Measurements from ENCODE around the gene BCL2.

BCL2 gene

GRCh38 chr18:63271148-63271547, 48.4 kb downstream of the BCL2 start:
- WGBS, 2 experiments = 90 to 95% methylated on average over 4 of the region's 4 CpGs

GRCh38 chr18:63267975-63268721, 51.4 kb downstream of the BCL2 start:
- H3K27ac ChIP-seq (ENCODE audit: insufficient read depth, low read depth, low read length, poor library complexity, severe bottlenecking) = no peak overlapping the region
- no peak overlapping the region for H3K4me3 ChIP-seq (ENCODE audit: insufficient read depth, low read depth, low read length)
- no peaks in the 10 kb centered on the region for H3K4me1 ChIP-seq (ENCODE audit: control insufficient read depth, insufficient read depth, low read length)
- no peaks in the 10 kb centered on the region for H3K27me3 ChIP-seq (ENCODE audit: control insufficient read depth, insufficient read depth, low read length, poor library complexity, severe bottlenecking)
- WGBS, 2 experiments = 90 to 94% methylated on average over 8 of the region's 8 CpGs
- H3K9me3 ChIP-seq (ENCODE audit: control insufficient read depth, low read length) = no peaks in the 10 kb centered on the region
- no peaks in the 10 kb centered on the region for H3K36me3 ChIP-seq (ENCODE audit: control insufficient read depth, insufficient read depth, low read length)

More at GRCh38 chr18:63271148-63271547, 48.4 kb downstream of the BCL2 start:
- H3K9me3 ChIP-seq (ENCODE audit: control insufficient read depth, low read length) = no peaks in the 10 kb centered on the region
- H3K36me3 ChIP-seq (ENCODE audit: control insufficient read depth, insufficient read depth, low read length) = no peaks in the 10 kb centered on the region
- no peak overlapping the region for H3K4me3 ChIP-seq (ENCODE audit: insufficient read depth, low read depth, low read length)
- H3K27me3 ChIP-seq (ENCODE audit: control insufficient read depth, insufficient read depth, low read length, poor library complexity, severe bottlenecking) = no peaks in the 10 kb centered on the region
- no peak overlapping the region for H3K27ac ChIP-seq (ENCODE audit: insufficient read depth, low read depth, low read length, poor library complexity, severe bottlenecking)
- H3K4me1 ChIP-seq (ENCODE audit: control insufficient read depth, insufficient read depth, low read length) = no peaks in the 10 kb centered on the region

GRCh38 chr18:63266888-63267790, 52.4 kb downstream of the BCL2 start:
- WGBS, 2 experiments = 92% methylated on average over 8 of the region's 8 CpGs
- Histone ChIP-seq H3K27ac (ENCODE audit: insufficient read depth, low read depth, low read length, poor library complexity, severe bottlenecking) (no peak overlapping the region), H3K4me1 (ENCODE audit: control insufficient read depth, insufficient read depth, low read length) (no peaks in the 10 kb centered on the region), H3K4me3 (ENCODE audit: insufficient read depth, low read depth, low read length) (no peak overlapping the region), H3K36me3 (ENCODE audit: control insufficient read depth, insufficient read depth, low read length) (no peaks in the 10 kb centered on the region), H3K27me3 (ENCODE audit: control insufficient read depth, insufficient read depth, low read length, poor library complexity, severe bottlenecking) (no peaks in the 10 kb centered on the region), H3K9me3 (ENCODE audit: control insufficient read depth, low read length) (no peaks in the 10 kb centered on the region)

- WGBS, 2 experiments = 83 to 88% methylated on average over 1 to 2 of the region's 3 CpGs
- Histone ChIP-seq H3K36me3 (ENCODE audit: control insufficient read depth, insufficient read depth, low read length) (no peaks in the 10 kb centered on the region), H3K4me3 (ENCODE audit: insufficient read depth, low read depth, low read length) (no peak overlapping the region), H3K27me3 (ENCODE audit: control insufficient read depth, insufficient read depth, low read length, poor library complexity, severe bottlenecking) (no peaks in the 10 kb centered on the region), H3K4me1 (ENCODE audit: control insufficient read depth, insufficient read depth, low read length) (no peaks in the 10 kb centered on the region), H3K9me3 (ENCODE audit: control insufficient read depth, low read length) (peaks cover 2% of the 10 kb centered on the region), H3K27ac (ENCODE audit: insufficient read depth, low read depth, low read length, poor library complexity, severe bottlenecking) (no peak overlapping the region)
These were observed 54.2 kb downstream of the BCL2 start for GRCh38 chr18:63265326-63265725.

GRCh38 chr18:63264871-63265270, 54.7 kb downstream of the BCL2 start:
- Histone ChIP-seq H3K4me1 (ENCODE audit: control insufficient read depth, insufficient read depth, low read length) (no peaks in the 10 kb centered on the region), H3K36me3 (ENCODE audit: control insufficient read depth, insufficient read depth, low read length) (no peaks in the 10 kb centered on the region), H3K27ac (ENCODE audit: insufficient read depth, low read depth, low read length, poor library complexity, severe bottlenecking) (no peak overlapping the region), H3K4me3 (ENCODE audit: insufficient read depth, low read depth, low read length) (no peak overlapping the region), H3K9me3 (ENCODE audit: control insufficient read depth, low read length) (peaks cover 2% of the 10 kb centered on the region), H3K27me3 (ENCODE audit: control insufficient read depth, insufficient read depth, low read length, poor library complexity, severe bottlenecking) (no peaks in the 10 kb centered on the region)
- 90 to 94% methylated on average over 9 of the region's 9 CpGs for WGBS, 2 experiments

GRCh38 chr18:63263444-63263843, 56.1 kb downstream of the BCL2 start:
- WGBS, 2 experiments = 91 to 97% methylated on average over 2 of the region's 2 CpGs
- H3K36me3 ChIP-seq (ENCODE audit: control insufficient read depth, insufficient read depth, low read length) = no peaks in the 10 kb centered on the region
- peaks cover 2% of the 10 kb centered on the region for H3K9me3 ChIP-seq (ENCODE audit: control insufficient read depth, low read length)
- H3K27ac ChIP-seq (ENCODE audit: insufficient read depth, low read depth, low read length, poor library complexity, severe bottlenecking) = no peak overlapping the region
- no peak overlapping the region for H3K4me3 ChIP-seq (ENCODE audit: insufficient read depth, low read depth, low read length)
- no peaks in the 10 kb centered on the region for H3K27me3 ChIP-seq (ENCODE audit: control insufficient read depth, insufficient read depth, low read length, poor library complexity, severe bottlenecking)
- H3K4me1 ChIP-seq (ENCODE audit: control insufficient read depth, insufficient read depth, low read length) = no peaks in the 10 kb centered on the region

- H3K9me3 ChIP-seq (ENCODE audit: control insufficient read depth, low read length) = peaks cover 2% of the 10 kb centered on the region
- no peaks in the 10 kb centered on the region for H3K36me3 ChIP-seq (ENCODE audit: control insufficient read depth, insufficient read depth, low read length)
- no peaks in the 10 kb centered on the region for H3K27me3 ChIP-seq (ENCODE audit: control insufficient read depth, insufficient read depth, low read length, poor library complexity, severe bottlenecking)
- 84 to 87% methylated on average over 12 of the region's 12 CpGs for WGBS, 2 experiments
- H3K4me1 ChIP-seq (ENCODE audit: control insufficient read depth, insufficient read depth, low read length) = no peaks in the 10 kb centered on the region
- H3K27ac ChIP-seq (ENCODE audit: insufficient read depth, low read depth, low read length, poor library complexity, severe bottlenecking) = no peak overlapping the region
- H3K4me3 ChIP-seq (ENCODE audit: insufficient read depth, low read depth, low read length) = no peak overlapping the region
These were observed 56.9 kb downstream of the BCL2 start for GRCh38 chr18:63262369-63263335.

GRCh38 chr18:63261029-63261428, 58.5 kb downstream of the BCL2 start:
- peaks cover 2% of the 10 kb centered on the region for H3K9me3 ChIP-seq (ENCODE audit: control insufficient read depth, low read length)
- no peaks in the 10 kb centered on the region for H3K4me1 ChIP-seq (ENCODE audit: control insufficient read depth, insufficient read depth, low read length)
- H3K36me3 ChIP-seq (ENCODE audit: control insufficient read depth, insufficient read depth, low read length) = no peaks in the 10 kb centered on the region
- no peak overlapping the region for H3K27ac ChIP-seq (ENCODE audit: insufficient read depth, low read depth, low read length, poor library complexity, severe bottlenecking)
- no peaks in the 10 kb centered on the region for H3K27me3 ChIP-seq (ENCODE audit: control insufficient read depth, insufficient read depth, low read length, poor library complexity, severe bottlenecking)
- no peak overlapping the region for H3K4me3 ChIP-seq (ENCODE audit: insufficient read depth, low read depth, low read length)
- 87 to 94% methylated on average over 3 of the region's 3 CpGs for WGBS, 2 experiments

GRCh38 chr18:63260380-63260754, 59.2 kb downstream of the BCL2 start:
- no peak overlapping the region for H3K27ac ChIP-seq (ENCODE audit: insufficient read depth, low read depth, low read length, poor library complexity, severe bottlenecking)
- WGBS, 2 experiments = 97 to 98% methylated on average over 6 to 7 of the region's 7 CpGs
- no peaks in the 10 kb centered on the region for H3K36me3 ChIP-seq (ENCODE audit: control insufficient read depth, insufficient read depth, low read length)
- peaks cover 2% of the 10 kb centered on the region for H3K9me3 ChIP-seq (ENCODE audit: control insufficient read depth, low read length)
- H3K4me3 ChIP-seq (ENCODE audit: insufficient read depth, low read depth, low read length) = no peak overlapping the region
- H3K27me3 ChIP-seq (ENCODE audit: control insufficient read depth, insufficient read depth, low read length, poor library complexity, severe bottlenecking) = no peaks in the 10 kb centered on the region
- no peaks in the 10 kb centered on the region for H3K4me1 ChIP-seq (ENCODE audit: control insufficient read depth, insufficient read depth, low read length)
